CD14-positive monocyte (primary cell): ENCODE results near the gene AARSD1. TPM values are rescaled to one million over a fixed set of nuclear protein-coding genes. Genes with fewer than 3 reads are reported as not detected.

Experiments used
- DNase-seq, 3 donors: peaks; one replicate each; pipeline ENCODE4 v3.0.0-alpha.2; 2011 to 2022
- H2AFZ ChIP-seq: 2 replicates; pipeline ENCODE4 v1.6.0; 2012; ENCODE audit warnings: mild to moderate bottlenecking, low read depth, low read length, inconsistent platforms; ENCODE audit not compliant: insufficient read depth, poor library complexity, severe bottlenecking
- H3K27ac ChIP-seq, 2 donors: 1 replicate in 1 of 2; 2 replicates in 1 of 2; pipeline ENCODE4 v1.5.1; 2012 to 2013; ENCODE audit warnings: low read length in 2 of 2, control low read depth in 1 of 2, inconsistent platforms in 1 of 2, low read depth in 1 of 2, mild to moderate bottlenecking in 1 of 2
- H3K27me3 ChIP-seq, 2 donors: one replicate each; pipeline versions ENCODE4 v1.6.0 to v1.6.1; 2011 to 2013; ENCODE audit warnings: low read length in 2 of 2; ENCODE audit not compliant: control insufficient read depth in 2 of 2, insufficient read depth in 2 of 2
- H3K36me3 ChIP-seq, 2 donors: replicated peaks in 1 of 2; 1 replicate in 1 of 2; 2 replicates in 1 of 2; pipeline versions ENCODE4 v1.5.1 to v1.6.1; 2012 to 2013; ENCODE audit warnings: low read length in 2 of 2, control low read depth in 1 of 2, inconsistent platforms in 1 of 2, mild to moderate bottlenecking in 1 of 2; ENCODE audit not compliant: insufficient read depth in 2 of 2, control insufficient read depth in 1 of 2
- H3K4me1 ChIP-seq, 2 donors: 1 replicate in 1 of 2; 2 replicates in 1 of 2; pipeline versions ENCODE4 v1.5.1 to v1.6.1; 2012 to 2013; ENCODE audit warnings: low read length in 2 of 2, control low read depth in 1 of 2, inconsistent platforms in 1 of 2, mild to moderate bottlenecking in 1 of 2, moderate library complexity in 1 of 2; ENCODE audit not compliant: insufficient read depth in 2 of 2, control insufficient read depth in 1 of 2
- H3K4me2 ChIP-seq: replicated peaks from 2 replicates; pipeline ENCODE3; 2012; ENCODE audit warnings: low read length, moderate library complexity, mild to moderate bottlenecking; ENCODE audit not compliant: poor library complexity, severe bottlenecking; ENCODE audit errors: extremely low read depth
- H3K4me3 ChIP-seq, 3 experiments: fragments of 200-600 bp in 1 of 3; sonication (generic) in 1 of 3; replicated peaks in 1 of 3; 1 replicate in 2 of 3; 2 replicates in 1 of 3; pipeline ENCODE4 v1.5.1; 2011 to 2013; ENCODE audit warnings: low read length in 3 of 3, mild to moderate bottlenecking in 3 of 3, control low read depth in 2 of 3, low read depth in 2 of 3, inconsistent platforms in 1 of 3, moderate library complexity in 1 of 3
- H3K79me2 ChIP-seq: 2 replicates; pipeline ENCODE4 v1.6.0; 2012; ENCODE audit warnings: mild to moderate bottlenecking, control low read depth, inconsistent platforms, low read length, moderate library complexity; ENCODE audit not compliant: insufficient read depth
- H3K9ac ChIP-seq: 2 replicates; pipeline ENCODE4 v1.6.0; 2017; ENCODE audit warnings: low read length, mild to moderate bottlenecking; ENCODE audit not compliant: insufficient read depth, poor library complexity, severe bottlenecking
- H3K9me3 ChIP-seq, 2 donors: replicated peaks in 1 of 2; 1 replicate in 1 of 2; 2 replicates in 1 of 2; pipeline versions ENCODE4 v1.5.1 to v1.6.1; 2012 to 2013; ENCODE audit warnings: low read length in 2 of 2, control low read depth in 1 of 2; ENCODE audit not compliant: control insufficient read depth in 1 of 2, insufficient read depth in 1 of 2
- H4K20me1 ChIP-seq: 2 replicates; pipeline ENCODE4 v1.6.0; 2012; ENCODE audit warnings: mild to moderate bottlenecking, low read length, control low read depth, moderate library complexity; ENCODE audit not compliant: insufficient read depth
- H3K27ac Mint-ChIP-seq, 7 donors: one replicate each; pipeline ENCODE4 v1.8.0; 2020; ENCODE audit warnings: mild to moderate bottlenecking in 7 of 7, mixed read lengths in 7 of 7, moderate library complexity in 6 of 7, inconsistent platforms in 2 of 7
- H3K27me3 Mint-ChIP-seq, 3 donors: one replicate each; pipeline ENCODE4 v1.8.0; 2021 to 2022; ENCODE audit warnings: low read depth in 3 of 3, mild to moderate bottlenecking in 3 of 3, mixed read lengths in 3 of 3, moderate library complexity in 3 of 3, inconsistent platforms in 1 of 3
- H3K36me3 Mint-ChIP-seq, 2 donors: one replicate each; pipeline ENCODE4 v1.8.0; 2020; ENCODE audit warnings: mixed read lengths in 2 of 2, inconsistent platforms in 1 of 2, mild to moderate bottlenecking in 1 of 2
- H3K4me1 Mint-ChIP-seq: one replicate; pipeline ENCODE4 v1.8.0; 2020; ENCODE audit warnings: mild to moderate bottlenecking, mixed read lengths
- H3K4me3 Mint-ChIP-seq, 2 donors: one replicate each; pipeline ENCODE4 v1.8.0; 2020; ENCODE audit warnings: mild to moderate bottlenecking in 2 of 2, mixed read lengths in 2 of 2, moderate library complexity in 1 of 2
- H3K9me3 Mint-ChIP-seq, 7 donors: one replicate each; pipeline ENCODE4 v1.8.0; 2020 to 2022; ENCODE audit warnings: mixed read lengths in 7 of 7, mild to moderate bottlenecking in 6 of 7, moderate library complexity in 6 of 7, inconsistent platforms in 2 of 7
- WGBS: methylation state at CpG from one replicate; pipeline ENCODE4 v1.1.5; 2013; ENCODE audit warnings: missing lambda C conversion rate; ENCODE audit not compliant: insufficient coverage; 5-methylcytosine and 5-hydroxymethylcytosine counted together
- intact Hi-C, 2 donors: fragments of 100-400 bp; cut with micrococcal nuclease; formaldehyde crosslinking; loops; one replicate each; pipeline versions ENCODE4 v1.15.0 to v1.15.1; 2023
- polyA plus RNA-seq, 3 donors: library from polyadenylated mRNA; depleted of rRNA in 1 of 3; unstranded in 2 of 3; stranded (reverse) in 1 of 3; fragments of 300-500 nt in 2 of 3; fragments of >200 nt in 1 of 3; fragmentation: Illumina TruSeq in 2 of 3; gene quantifications; 1 replicate in 2 of 3; 2 replicates in 1 of 3; pipeline ENCODE4 v1.2.3, GENCODE V29; 2012 to 2021
- TF ChIP-seq, protein P1 (sequence below): fragments of 200-600 bp; IDR thresholded peaks from one replicate; pipeline ENCODE4 v1.8.0; 2022; ENCODE audit warnings: antibody characterized with exemption, mild to moderate bottlenecking

AARSD1 gene
- polyA plus RNA-seq, 3 donors = 14.4 to 31.8 (median 17.4) TPM

DNA sequence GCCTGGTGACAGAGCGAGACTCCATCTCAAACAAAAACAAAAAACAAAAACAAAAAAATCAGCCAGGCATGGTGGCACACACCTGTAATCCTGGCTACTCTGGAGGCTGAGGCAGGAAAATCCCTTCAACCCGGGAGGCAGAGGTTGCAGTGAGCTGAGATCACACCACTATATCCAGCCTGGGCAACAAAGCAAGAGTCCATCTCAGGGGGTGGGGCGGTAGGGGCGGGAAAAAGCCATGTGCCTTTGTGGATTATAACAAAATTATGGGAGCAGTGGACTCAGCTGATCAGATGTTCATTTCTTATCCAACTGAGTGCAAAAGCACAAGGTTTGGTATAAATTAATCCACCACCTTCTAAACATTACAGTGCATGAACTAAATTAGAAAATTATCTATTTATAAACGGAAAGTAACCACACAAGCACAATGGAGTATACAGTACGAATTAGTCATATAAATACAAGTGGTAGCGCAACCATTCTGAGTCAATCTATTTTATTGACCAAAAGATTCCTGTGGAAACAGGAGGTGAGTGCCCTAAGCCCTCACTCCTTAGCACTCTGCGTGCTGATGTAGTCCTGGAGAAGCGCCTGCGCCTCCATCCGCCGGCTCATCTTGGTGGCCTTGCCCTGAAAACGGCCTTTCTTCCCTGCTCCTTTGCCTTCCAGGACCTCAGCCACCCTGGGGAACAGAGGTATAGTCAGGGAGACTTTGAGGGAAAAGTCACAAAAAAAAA is 14.0 kb downstream of the AARSD1 start:
- Histone ChIP-seq H3K9me3 (no peaks in the 10 kb centered on the region), H3K27me3 (no peaks in the 10 kb centered on the region), H3K4me2 (no peak overlapping the region), H3K9ac (no peak overlapping the region), H3K36me3 (peaks cover 47 to 61% of the 10 kb centered on the region in 2 donors), H3K27ac (no peak overlapping the region), H4K20me1 (no peaks in the 10 kb centered on the region), H3K4me3 (no peak overlapping the region), H2AFZ (no peak overlapping the region), H3K4me1 (no peaks in the 10 kb centered on the region), H3K79me2 (no peaks in the 10 kb centered on the region)
- TF ChIP-seq, protein P1, sequence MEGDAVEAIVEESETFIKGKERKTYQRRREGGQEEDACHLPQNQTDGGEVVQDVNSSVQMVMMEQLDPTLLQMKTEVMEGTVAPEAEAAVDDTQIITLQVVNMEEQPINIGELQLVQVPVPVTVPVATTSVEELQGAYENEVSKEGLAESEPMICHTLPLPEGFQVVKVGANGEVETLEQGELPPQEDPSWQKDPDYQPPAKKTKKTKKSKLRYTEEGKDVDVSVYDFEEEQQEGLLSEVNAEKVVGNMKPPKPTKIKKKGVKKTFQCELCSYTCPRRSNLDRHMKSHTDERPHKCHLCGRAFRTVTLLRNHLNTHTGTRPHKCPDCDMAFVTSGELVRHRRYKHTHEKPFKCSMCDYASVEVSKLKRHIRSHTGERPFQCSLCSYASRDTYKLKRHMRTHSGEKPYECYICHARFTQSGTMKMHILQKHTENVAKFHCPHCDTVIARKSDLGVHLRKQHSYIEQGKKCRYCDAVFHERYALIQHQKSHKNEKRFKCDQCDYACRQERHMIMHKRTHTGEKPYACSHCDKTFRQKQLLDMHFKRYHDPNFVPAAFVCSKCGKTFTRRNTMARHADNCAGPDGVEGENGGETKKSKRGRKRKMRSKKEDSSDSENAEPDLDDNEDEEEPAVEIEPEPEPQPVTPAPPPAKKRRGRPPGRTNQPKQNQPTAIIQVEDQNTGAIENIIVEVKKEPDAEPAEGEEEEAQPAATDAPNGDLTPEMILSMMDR = no peak
- intact Hi-C loops = no loop called here
- no peak for DNase-seq
- H3K4me3 Mint-ChIP-seq = no peak overlapping the region
- no peaks in the 10 kb centered on the region for H3K9me3 Mint-ChIP-seq
- no peaks in the 10 kb centered on the region for H3K4me1 Mint-ChIP-seq
- 100% methylated on average over 4 of the region's 13 CpGs for WGBS
- peaks cover 58 to 71% of the 10 kb centered on the region in 2 donors for H3K36me3 Mint-ChIP-seq
- H3K27ac Mint-ChIP-seq = peak overlapping the region in 2 of 7 donors; percentile 32 to 56
- H3K27me3 Mint-ChIP-seq = peaks cover 0 to 2% (median 2%) of the 10 kb centered on the region in 3 donors

DNA sequence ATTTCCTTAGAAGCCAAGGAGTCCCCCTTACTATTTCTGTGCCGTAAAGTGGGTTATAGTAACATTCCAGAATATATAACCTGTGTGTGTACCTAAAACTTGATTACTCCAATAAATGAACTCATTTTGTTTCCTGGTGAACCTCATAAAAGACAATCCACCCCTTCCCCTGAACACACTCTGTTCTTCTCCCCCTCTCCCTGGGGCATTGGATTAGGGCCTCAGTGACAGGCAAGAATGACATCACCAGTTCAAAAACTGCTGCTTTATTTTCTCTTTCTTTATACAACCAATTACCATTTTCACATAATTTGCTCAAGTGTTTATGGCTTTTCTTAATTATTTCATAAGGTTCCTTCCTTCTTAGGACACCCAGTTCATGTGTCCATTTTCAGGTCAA is 17.4 kb downstream of the AARSD1 start:
- DNase-seq = no peak
- Histone ChIP-seq H3K4me3 (no peak overlapping the region), H3K9me3 (no peaks in the 10 kb centered on the region), H3K4me2 (no peak overlapping the region), H4K20me1 (no peaks in the 10 kb centered on the region), H2AFZ (no peak overlapping the region), H3K27me3 (no peaks in the 10 kb centered on the region), H3K79me2 (no peaks in the 10 kb centered on the region), H3K4me1 (no peaks in the 10 kb centered on the region), H3K27ac (no peak overlapping the region), H3K9ac (no peak overlapping the region), H3K36me3 (peaks cover 19 to 28% of the 10 kb centered on the region in 2 donors)
- no CpG with 5 or more reads among the region's 1 CpG for WGBS
- H3K27me3 Mint-ChIP-seq = no peaks in the 10 kb centered on the region
- no peaks in the 10 kb centered on the region for H3K9me3 Mint-ChIP-seq
- H3K36me3 Mint-ChIP-seq = peaks cover 32 to 40% of the 10 kb centered on the region in 2 donors
- intact Hi-C loops = no loop called here
- H3K4me1 Mint-ChIP-seq = no peaks in the 10 kb centered on the region
- H3K4me3 Mint-ChIP-seq = no peak overlapping the region
- H3K27ac Mint-ChIP-seq = no peak overlapping the region
- TF ChIP-seq, protein P1 = no peak
